Measurements from ENCODE around the gene RAB6A.

- no peak for TF ChIP-seq POLR2A (IDR thresholded peaks at IDR 0.05)
- TF ChIP-seq CTCF (IDR thresholded peaks at IDR 0.05) = no peak
- TF ChIP-seq POLR2AphosphoS5 (IDR thresholded peaks at IDR 0.05) = no peak
- no peak for TF ChIP-seq EP300 (IDR thresholded peaks at IDR 0.05; ENCODE audit: low read depth)
Measured at GRCh38 chr11:73787051-73787642, 26.3 kb upstream of the RAB6A start.
